Panc1 (cell line): ENCODE measurements around the gene FTCDNL1. TPM values are rescaled to one million over a fixed set of nuclear protein-coding genes. Genes with fewer than 3 reads are reported as not detected.

ENCODE experiments used
- ATAC-seq: fragments of 200-7000 bp; cut with Tn5 transposase; 2 replicates; pipeline ENCODE4 v1.9.1; 2020; ENCODE audit warnings: mild to moderate bottlenecking, moderate library complexity
- BruUV-seq: library from RNA; stranded (reverse); fragments of 400-500 nt; replicated peaks from 2 replicates; lab custom pipeline; 2021; lab: Mats Ljungman, UMichigan
- CTCF ChIA-PET: fragments of 300-600 bp; sonication (Branson Sonifier 250); formaldehyde crosslinking; loops from one replicate; lab custom pipeline; 2022; ENCODE audit warnings: antibody characterized with exemption; lab: Charles Lee
- POLR2A ChIA-PET: fragments of 300-600 bp; sonication (Branson Sonifier 250); formaldehyde crosslinking; loops from one replicate; lab custom pipeline; 2022; ENCODE audit warnings: antibody characterized with exemption; lab: Charles Lee
- DNase-seq: peaks from one replicate; pipeline ENCODE4 v3.0.0-alpha.2; 2010; ENCODE audit warnings: low read depth, low spot score
- H3K27ac ChIP-seq: 2 replicates; pipeline ENCODE4 v1.5.1; 2011; ENCODE audit warnings: mild to moderate bottlenecking, low read length, inconsistent platforms
- H3K27me3 ChIP-seq: fragments of 200-500 bp; sonication (Bioruptor generic); 2 replicates; pipeline ENCODE4 v1.6.0; 2014; ENCODE audit warnings: low read length, inconsistent platforms; ENCODE audit not compliant: control insufficient read depth, insufficient read depth
- H3K36me3 ChIP-seq: fragments of 200-500 bp; sonication (Bioruptor generic); 2 replicates; pipeline ENCODE4 v1.5.1; 2014; ENCODE audit warnings: inconsistent platforms, mild to moderate bottlenecking, low read length, moderate library complexity; ENCODE audit not compliant: control insufficient read depth, insufficient read depth
- H3K4me1 ChIP-seq: 2 replicates; pipeline ENCODE4 v1.5.1; 2011; ENCODE audit warnings: inconsistent platforms, mild to moderate bottlenecking, low read length, moderate library complexity; ENCODE audit not compliant: control insufficient read depth, insufficient read depth
- H3K4me3 ChIP-seq, 2 experiments: 2 replicates each; pipeline ENCODE4 v1.5.1; 2011 to 2012; ENCODE audit warnings: low read depth in 2 of 2, low read length in 2 of 2, mild to moderate bottlenecking in 2 of 2, inconsistent platforms in 1 of 2, moderate library complexity in 1 of 2
- H3K9me3 ChIP-seq: fragments of 200-500 bp; sonication (Bioruptor generic); 2 replicates; pipeline ENCODE4 v1.5.1; 2014; ENCODE audit warnings: low read depth, mild to moderate bottlenecking, inconsistent platforms, low read length, moderate library complexity; ENCODE audit not compliant: control insufficient read depth, insufficient read depth
- POLR2AphosphoS5 ChIP-seq: IDR thresholded peaks from 2 replicates; pipeline ENCODE4 v1.6.1; 2012; ENCODE audit warnings: mild to moderate bottlenecking, low read depth, low read length, moderate library complexity
- SIN3A ChIP-seq: IDR thresholded peaks from 2 replicates; pipeline ENCODE4 v1.6.1; 2012; ENCODE audit warnings: low read depth, mild to moderate bottlenecking, low read length, moderate library complexity, borderline replicate concordance; ENCODE audit not compliant: insufficient read depth
- TCF7L2 ChIP-seq: IDR thresholded peaks from 2 replicates; pipeline ENCODE4 v1.6.1; 2011; ENCODE audit warnings: mild to moderate bottlenecking, low read depth, low read length, inconsistent platforms
- in situ Hi-C: cut with HindIII; loops from 2 replicates; pipeline ENCODE4 v1.10.0; 2016; ENCODE audit warnings: low sequenced_read_pairs, low pct_unique_long_range_greater_than_20kb
- intact Hi-C: fragments of 100-400 bp; cut with micrococcal nuclease; formaldehyde crosslinking; loops from one replicate; pipeline ENCODE4 v1.10.0; 2022; ENCODE audit not compliant: unreplicated experiment
- total RNA-seq: library from RNA; stranded (reverse); gene quantifications from one replicate; pipeline ENCODE4 v1.2.1, GENCODE V29; 2021; ENCODE audit not compliant: unreplicated experiment
- TF ChIP-seq, protein P1 (sequence below), 2 experiments: IDR thresholded peaks; 2 replicates each; pipeline ENCODE4 v1.6.1; 2011 to 2012; ENCODE audit warnings: low read depth in 2 of 2, control low read depth in 1 of 2, low read length in 1 of 2, mild to moderate bottlenecking in 1 of 2, moderate library complexity in 1 of 2; ENCODE audit not compliant: insufficient read depth in 1 of 2
- TF ChIP-seq, protein P2 (sequence below): fragments of 450-650 bp; IDR thresholded peaks from 2 replicates; pipeline ENCODE4 v1.5.1; 2017; ENCODE audit warnings: mild to moderate bottlenecking

The FTCDNL1 gene
- total RNA-seq, 1 experiment from 2014 or later, result 2.8 TPM

DNA sequence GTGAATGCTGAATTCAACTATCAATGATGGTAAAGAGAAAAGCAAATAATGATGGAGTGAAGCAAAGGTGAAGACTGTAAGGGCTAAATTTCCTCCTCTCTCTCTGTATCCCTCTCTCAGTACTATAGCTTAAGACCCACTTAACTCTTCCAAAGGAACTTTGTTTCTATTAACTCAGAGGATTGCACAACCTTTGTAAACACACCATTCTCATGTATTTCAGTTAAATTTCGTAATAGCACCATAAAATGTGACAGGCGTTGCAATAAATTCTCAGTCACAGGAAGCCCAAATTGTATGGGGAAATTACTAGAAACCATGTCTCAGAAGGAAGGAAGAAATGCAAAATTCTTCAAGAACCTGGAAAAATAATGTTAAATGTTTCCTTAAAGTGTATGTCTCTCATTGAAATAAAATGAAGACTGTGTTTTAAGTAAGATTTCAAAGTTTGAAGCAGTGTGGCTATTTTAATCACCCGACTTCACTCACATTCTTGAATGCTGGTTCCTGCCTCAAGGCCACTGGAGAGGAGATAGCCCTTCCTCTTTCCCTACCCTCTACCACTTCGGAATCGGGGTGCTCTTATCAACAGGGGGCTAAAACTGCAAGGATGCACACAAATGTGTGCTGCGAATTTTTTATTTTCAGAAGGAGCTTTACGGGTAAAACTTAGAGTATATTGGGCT is 112.1 kb downstream of the FTCDNL1 start:
- H3K4me3 ChIP-seq, result no peak overlapping the region
- no peaks in the 10 kb centered on the region for H3K36me3 ChIP-seq
- ATAC-seq (no peak), DNase-seq (no peak)
- no peaks in the 10 kb centered on the region for H3K4me1 ChIP-seq
- no peaks in the 10 kb centered on the region for H3K9me3 ChIP-seq
- TF ChIP-seq POLR2AphosphoS5 (no peak), SIN3A (no peak), TCF7L2 (no peak)
- TF ChIP-seq, protein P1, sequence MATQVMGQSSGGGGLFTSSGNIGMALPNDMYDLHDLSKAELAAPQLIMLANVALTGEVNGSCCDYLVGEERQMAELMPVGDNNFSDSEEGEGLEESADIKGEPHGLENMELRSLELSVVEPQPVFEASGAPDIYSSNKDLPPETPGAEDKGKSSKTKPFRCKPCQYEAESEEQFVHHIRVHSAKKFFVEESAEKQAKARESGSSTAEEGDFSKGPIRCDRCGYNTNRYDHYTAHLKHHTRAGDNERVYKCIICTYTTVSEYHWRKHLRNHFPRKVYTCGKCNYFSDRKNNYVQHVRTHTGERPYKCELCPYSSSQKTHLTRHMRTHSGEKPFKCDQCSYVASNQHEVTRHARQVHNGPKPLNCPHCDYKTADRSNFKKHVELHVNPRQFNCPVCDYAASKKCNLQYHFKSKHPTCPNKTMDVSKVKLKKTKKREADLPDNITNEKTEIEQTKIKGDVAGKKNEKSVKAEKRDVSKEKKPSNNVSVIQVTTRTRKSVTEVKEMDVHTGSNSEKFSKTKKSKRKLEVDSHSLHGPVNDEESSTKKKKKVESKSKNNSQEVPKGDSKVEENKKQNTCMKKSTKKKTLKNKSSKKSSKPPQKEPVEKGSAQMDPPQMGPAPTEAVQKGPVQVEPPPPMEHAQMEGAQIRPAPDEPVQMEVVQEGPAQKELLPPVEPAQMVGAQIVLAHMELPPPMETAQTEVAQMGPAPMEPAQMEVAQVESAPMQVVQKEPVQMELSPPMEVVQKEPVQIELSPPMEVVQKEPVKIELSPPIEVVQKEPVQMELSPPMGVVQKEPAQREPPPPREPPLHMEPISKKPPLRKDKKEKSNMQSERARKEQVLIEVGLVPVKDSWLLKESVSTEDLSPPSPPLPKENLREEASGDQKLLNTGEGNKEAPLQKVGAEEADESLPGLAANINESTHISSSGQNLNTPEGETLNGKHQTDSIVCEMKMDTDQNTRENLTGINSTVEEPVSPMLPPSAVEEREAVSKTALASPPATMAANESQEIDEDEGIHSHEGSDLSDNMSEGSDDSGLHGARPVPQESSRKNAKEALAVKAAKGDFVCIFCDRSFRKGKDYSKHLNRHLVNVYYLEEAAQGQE (IDR thresholded peaks at IDR 0.05; ENCODE audit: insufficient read depth in 1 of 2, low read depth in 2 of 2, low read length in 1 of 2), result no peak
- TF ChIP-seq, protein P2, sequence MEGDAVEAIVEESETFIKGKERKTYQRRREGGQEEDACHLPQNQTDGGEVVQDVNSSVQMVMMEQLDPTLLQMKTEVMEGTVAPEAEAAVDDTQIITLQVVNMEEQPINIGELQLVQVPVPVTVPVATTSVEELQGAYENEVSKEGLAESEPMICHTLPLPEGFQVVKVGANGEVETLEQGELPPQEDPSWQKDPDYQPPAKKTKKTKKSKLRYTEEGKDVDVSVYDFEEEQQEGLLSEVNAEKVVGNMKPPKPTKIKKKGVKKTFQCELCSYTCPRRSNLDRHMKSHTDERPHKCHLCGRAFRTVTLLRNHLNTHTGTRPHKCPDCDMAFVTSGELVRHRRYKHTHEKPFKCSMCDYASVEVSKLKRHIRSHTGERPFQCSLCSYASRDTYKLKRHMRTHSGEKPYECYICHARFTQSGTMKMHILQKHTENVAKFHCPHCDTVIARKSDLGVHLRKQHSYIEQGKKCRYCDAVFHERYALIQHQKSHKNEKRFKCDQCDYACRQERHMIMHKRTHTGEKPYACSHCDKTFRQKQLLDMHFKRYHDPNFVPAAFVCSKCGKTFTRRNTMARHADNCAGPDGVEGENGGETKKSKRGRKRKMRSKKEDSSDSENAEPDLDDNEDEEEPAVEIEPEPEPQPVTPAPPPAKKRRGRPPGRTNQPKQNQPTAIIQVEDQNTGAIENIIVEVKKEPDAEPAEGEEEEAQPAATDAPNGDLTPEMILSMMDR, result no peak
- BruUV-seq, result no TSS peak
- H3K27ac ChIP-seq, result no peak overlapping the region
- POLR2A ChIA-PET, result no interaction called here
- CTCF ChIA-PET, result interaction anchor here (0.6 kb wide), 1 partner anchor 130 kb away, joined by 9 read pairs; no protein-coding TSS in a partner anchor
- intact Hi-C loops (loop anchor here (2.0 kb wide), 1 partner anchor 1428 kb away; no protein-coding TSS in a partner anchor), in situ Hi-C loops (no loop called here)
- peaks cover 16% of the 10 kb centered on the region for H3K27me3 ChIP-seq

DNA sequence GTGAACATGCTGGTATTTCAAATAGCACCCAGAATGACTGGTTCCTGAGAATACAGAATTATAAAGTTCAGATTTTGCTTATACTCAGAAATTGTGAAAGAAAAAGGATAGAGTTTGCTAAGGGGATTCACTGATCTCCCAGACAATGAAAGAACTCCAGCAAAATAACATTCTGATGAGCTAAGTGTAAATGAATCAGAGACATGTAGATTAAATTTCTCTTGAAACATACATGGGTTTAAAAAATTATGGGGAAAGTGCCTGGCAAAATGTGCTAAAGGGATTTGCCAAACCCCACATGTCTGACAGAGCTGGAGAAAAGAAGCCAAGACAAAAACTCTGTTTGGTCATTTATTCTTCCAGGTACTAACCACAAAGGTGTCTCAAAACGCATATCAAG is 116.3 kb downstream of the FTCDNL1 start:
- Histone ChIP-seq H3K9me3 (no peaks in the 10 kb centered on the region), H3K36me3 (no peaks in the 10 kb centered on the region), H3K27me3 (peaks cover 18% of the 10 kb centered on the region), H3K27ac (no peak overlapping the region), H3K4me1 (no peaks in the 10 kb centered on the region), H3K4me3 (no peak overlapping the region)
- in situ Hi-C loops (no loop called here), intact Hi-C loops (no loop called here)
- no peak for ATAC-seq
- no TSS peak for BruUV-seq
- TF ChIP-seq, protein P2, result no peak
- no peak for TF ChIP-seq SIN3A
- TF ChIP-seq POLR2AphosphoS5, result no peak
- no peak for TF ChIP-seq TCF7L2
- TF ChIP-seq, protein P1 (IDR thresholded peaks at IDR 0.05; ENCODE audit: insufficient read depth in 1 of 2, low read depth in 2 of 2, low read length in 1 of 2), result no peak
- POLR2A ChIA-PET, result interaction anchor here (0.7 kb wide), 1 partner anchor 851 kb away, joined by 3 read pairs; no protein-coding TSS in a partner anchor
- CTCF ChIA-PET, result no interaction called here
- no peak for DNase-seq
